HG03342 (cell line): Measurements from ENCODE around the gene ADORA1.

Source experiments
- ATAC-seq: cut with Tn5 transposase; IDR thresholded peaks from one replicate; pipeline ENCODE4 v1.9.1; 2021; ENCODE audit warnings: mild to moderate bottlenecking, moderate library complexity; ENCODE audit not compliant: unreplicated experiment

Gene ADORA1

GRCh38 chr1:203093754-203094410 lies 33.6 kb upstream of the ADORA1 start:
- ATAC-seq: no peak

GRCh38 chr1:203095061-203095690 lies 32.4 kb upstream of the ADORA1 start:
- no peak for ATAC-seq

- ATAC-seq: no peak
Measured at GRCh38 chr1:203096566-203096965, 31.0 kb upstream of the ADORA1 start.

- ATAC-seq: no peak
Measured at GRCh38 chr1:203097001-203097400, 30.5 kb upstream of the ADORA1 start.

- no peak for ATAC-seq
Measured at GRCh38 chr1:203098445-203098844, 29.1 kb upstream of the ADORA1 start.

GRCh38 chr1:203098914-203099520 lies 28.5 kb upstream of the ADORA1 start:
- ATAC-seq: no peak

GRCh38 chr1:203099805-203100515 lies 27.6 kb upstream of the ADORA1 start:
- no peak for ATAC-seq

GRCh38 chr1:203100516-203100869 lies 27.0 kb upstream of the ADORA1 start:
- ATAC-seq: no peak

GRCh38 chr1:203101813-203102634 lies 25.5 kb upstream of the ADORA1 start:
- no peak for ATAC-seq

- no peak for ATAC-seq
Measured at GRCh38 chr1:203103216-203103615, 24.3 kb upstream of the ADORA1 start.

GRCh38 chr1:203103829-203104495 lies 23.6 kb upstream of the ADORA1 start:
- ATAC-seq: no peak

GRCh38 chr1:203104789-203105390 lies 22.6 kb upstream of the ADORA1 start:
- ATAC-seq: no peak

GRCh38 chr1:203112475-203112874 lies 15.1 kb upstream of the ADORA1 start:
- no peak for ATAC-seq

GRCh38 chr1:203113308-203113707 lies 14.2 kb upstream of the ADORA1 start:
- ATAC-seq: no peak

- ATAC-seq: no peak
Measured at GRCh38 chr1:203114202-203114601, 13.3 kb upstream of the ADORA1 start.

- ATAC-seq: no peak
Measured at GRCh38 chr1:203116091-203116820, 11.3 kb upstream of the ADORA1 start.

GRCh38 chr1:203117611-203118575 lies 9.6 kb upstream of the ADORA1 start:
- ATAC-seq: no peak
